ENCODE measurements around the gene RIPK1. TPM values are rescaled to one million over a fixed set of nuclear protein-coding genes. Genes with fewer than 3 reads are reported as not detected.

RIPK1 gene
- total and polyA plus RNA-seq, 4 donors: 12.1 to 24.1 (median 19.7) TPM

DNA sequence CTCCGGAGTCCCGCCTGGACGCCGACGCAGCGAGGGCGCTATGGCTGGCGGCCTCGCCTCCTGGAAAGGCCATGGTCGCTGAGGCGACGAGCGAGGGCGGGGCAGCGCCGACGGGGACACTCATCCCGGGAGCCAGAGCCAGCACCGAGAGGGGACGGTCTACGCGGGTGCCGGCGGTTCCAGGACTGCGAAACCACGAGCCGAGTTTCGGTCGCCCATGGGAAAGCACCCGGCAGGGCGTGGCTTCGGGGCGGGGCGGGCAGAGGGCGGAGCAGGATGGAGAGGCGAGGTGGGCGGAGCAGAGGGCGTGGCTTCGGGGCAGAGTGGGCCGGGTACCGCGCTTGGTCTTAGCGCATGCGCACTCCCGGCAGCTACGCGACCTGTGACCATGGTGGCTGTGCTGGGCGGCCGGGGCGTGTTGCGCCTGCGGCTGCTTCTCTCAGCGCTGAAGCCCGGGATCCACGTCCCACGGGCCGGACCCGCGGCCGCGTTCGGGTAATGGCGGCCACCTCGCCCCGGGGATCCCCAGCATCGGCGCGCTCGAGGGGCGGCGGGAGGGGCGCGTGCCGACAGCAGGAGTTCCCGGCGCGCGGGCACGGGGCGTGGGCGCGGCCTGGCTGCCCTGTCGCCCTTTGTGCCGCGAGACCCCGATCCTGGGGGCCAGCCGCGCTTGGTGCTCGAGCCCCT, 50.2 kb downstream of the RIPK1 start, which contains the start of gene BPHL:
BPHL (plus strand) TSS at position 359 of the 687 bp plus-strand sequence; CDS start at position 389, 30 bp downstream.
- Histone ChIP-seq H3K27me3 (ENCODE audit: control insufficient read depth in 3 of 3, insufficient read depth in 3 of 3, low read length in 2 of 3) (no peaks in the 10 kb centered on the region), H3K9me3 (ENCODE audit: control insufficient read depth in 4 of 4, insufficient read depth in 3 of 4, low read length in 3 of 4) (no peaks in the 10 kb centered on the region), H3K36me3 (ENCODE audit: control insufficient read depth in 4 of 4, insufficient read depth in 4 of 4, low read length in 4 of 4) (peaks cover under 1 to 13% (median 8%) of the 10 kb centered on the region in 4 donors), H3K4me1 (ENCODE audit: control insufficient read depth in 5 of 5, insufficient read depth in 5 of 5, low read length in 5 of 5) (peaks cover 0 to 13% (median 4%) of the 10 kb centered on the region in 5 donors), H3K4me3 (peak within 1 kb of the TSS; percentile 67), H3K9ac (ENCODE audit: insufficient read depth in 1 of 2, low read length in 2 of 2) (peak within 1 kb of the TSS; percentile 86 to 87), H3K27ac (ENCODE audit: low read depth in 1 of 2, low read length in 1 of 2) (peak within 1 kb of the TSS; percentile 98 to 100)
- TF ChIP-seq, protein P1, sequence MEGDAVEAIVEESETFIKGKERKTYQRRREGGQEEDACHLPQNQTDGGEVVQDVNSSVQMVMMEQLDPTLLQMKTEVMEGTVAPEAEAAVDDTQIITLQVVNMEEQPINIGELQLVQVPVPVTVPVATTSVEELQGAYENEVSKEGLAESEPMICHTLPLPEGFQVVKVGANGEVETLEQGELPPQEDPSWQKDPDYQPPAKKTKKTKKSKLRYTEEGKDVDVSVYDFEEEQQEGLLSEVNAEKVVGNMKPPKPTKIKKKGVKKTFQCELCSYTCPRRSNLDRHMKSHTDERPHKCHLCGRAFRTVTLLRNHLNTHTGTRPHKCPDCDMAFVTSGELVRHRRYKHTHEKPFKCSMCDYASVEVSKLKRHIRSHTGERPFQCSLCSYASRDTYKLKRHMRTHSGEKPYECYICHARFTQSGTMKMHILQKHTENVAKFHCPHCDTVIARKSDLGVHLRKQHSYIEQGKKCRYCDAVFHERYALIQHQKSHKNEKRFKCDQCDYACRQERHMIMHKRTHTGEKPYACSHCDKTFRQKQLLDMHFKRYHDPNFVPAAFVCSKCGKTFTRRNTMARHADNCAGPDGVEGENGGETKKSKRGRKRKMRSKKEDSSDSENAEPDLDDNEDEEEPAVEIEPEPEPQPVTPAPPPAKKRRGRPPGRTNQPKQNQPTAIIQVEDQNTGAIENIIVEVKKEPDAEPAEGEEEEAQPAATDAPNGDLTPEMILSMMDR (IDR thresholded peaks at IDR 0.05; ENCODE audit: control extremely low read depth, extremely low read depth): no peak
- peak; percentile 100 for ATAC-seq (ENCODE audit: insufficient read depth, low FRiP score)
- DNase-seq: peak; percentile 97 to 98 (median 98)
- 0 to 1% methylated on average over 83 to 89 of the region's 89 CpGs for WGBS, 2 donors

DNA sequence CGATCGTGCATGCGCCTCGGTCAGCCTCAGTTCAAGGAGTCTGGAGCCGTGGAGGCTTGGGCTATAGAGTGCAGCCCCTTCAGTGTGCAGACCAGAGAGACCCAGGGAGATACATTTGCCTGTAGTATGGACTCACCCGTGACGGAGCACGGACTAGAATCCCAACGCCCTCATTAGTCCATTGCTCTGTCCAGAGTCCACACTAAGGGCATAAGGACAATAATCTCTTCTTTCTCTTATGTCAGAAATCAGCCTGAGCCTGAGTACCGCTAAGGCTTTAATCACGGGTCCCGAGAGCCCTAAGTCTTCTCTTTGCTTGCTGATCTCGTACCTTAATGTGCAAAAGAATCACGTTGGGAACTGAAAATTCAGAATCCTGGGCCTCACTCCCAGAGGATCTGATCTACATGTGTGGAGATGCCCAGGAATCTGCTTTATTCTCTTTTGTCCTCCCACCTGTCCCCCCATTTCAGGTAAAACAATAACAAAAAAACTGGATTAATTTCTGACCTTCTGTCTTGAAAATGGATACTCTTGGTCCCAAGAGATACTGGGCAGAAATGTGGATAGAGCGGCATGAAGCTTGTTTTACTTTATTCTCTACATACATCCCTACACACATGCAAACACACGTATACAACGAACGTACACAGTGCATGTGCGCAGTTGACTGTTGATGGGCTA, 50.9 kb downstream of the RIPK1 start:
- Histone ChIP-seq H3K9ac (ENCODE audit: insufficient read depth in 1 of 2, low read length in 2 of 2) (peak overlapping the region; percentile 86 to 87), H3K4me1 (ENCODE audit: control insufficient read depth in 5 of 5, insufficient read depth in 5 of 5, low read length in 5 of 5) (peaks cover 0 to 13% (median 4%) of the 10 kb centered on the region in 5 donors), H3K36me3 (ENCODE audit: control insufficient read depth in 4 of 4, insufficient read depth in 4 of 4, low read length in 4 of 4) (peaks cover 0 to 11% (median 1%) of the 10 kb centered on the region in 4 donors), H3K4me3 (peak overlapping the region; percentile 67), H3K27ac (ENCODE audit: low read depth in 1 of 2, low read length in 1 of 2) (peak overlapping the region; percentile 98 to 100), H3K9me3 (ENCODE audit: control insufficient read depth in 4 of 4, insufficient read depth in 3 of 4, low read length in 3 of 4) (no peaks in the 10 kb centered on the region), H3K27me3 (ENCODE audit: control insufficient read depth in 3 of 3, insufficient read depth in 3 of 3, low read length in 2 of 3) (no peaks in the 10 kb centered on the region)
- DNase-seq (peak in 2 of 3 donors; percentile 50 to 71), ATAC-seq (ENCODE audit: insufficient read depth, low FRiP score) (peak; percentile 25)
- WGBS, 2 donors: 25 to 26% methylated on average over 19 of the region's 19 CpGs
- TF ChIP-seq, protein P1 (IDR thresholded peaks at IDR 0.05; ENCODE audit: control extremely low read depth, extremely low read depth): no peak

DNA sequence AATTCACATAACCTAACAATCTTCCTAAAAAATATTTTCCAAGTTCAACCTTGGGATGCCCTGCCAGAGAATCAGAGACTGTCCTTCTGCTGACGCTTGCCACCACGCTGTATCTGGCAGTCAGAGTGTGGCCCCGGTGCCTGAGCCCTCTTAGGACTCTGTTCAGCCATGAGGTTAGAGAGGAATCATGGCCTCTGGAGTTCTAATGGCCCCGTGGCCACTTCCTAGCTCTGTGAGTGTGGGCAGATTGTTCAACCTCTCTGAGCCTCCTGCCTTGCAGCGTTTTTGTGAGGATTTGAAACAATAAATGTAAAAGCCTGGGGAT, 52.4 kb downstream of the RIPK1 start:
- no peaks in the 10 kb centered on the region for H3K36me3 ChIP-seq (ENCODE audit: control insufficient read depth in 4 of 4, insufficient read depth in 4 of 4, low read length in 4 of 4)
- no peaks in the 10 kb centered on the region for H3K27me3 ChIP-seq (ENCODE audit: control insufficient read depth in 3 of 3, insufficient read depth in 3 of 3, low read length in 2 of 3)
- H3K27ac ChIP-seq (ENCODE audit: low read depth in 1 of 2, low read length in 1 of 2): no peak overlapping the region
- ATAC-seq (ENCODE audit: insufficient read depth, low FRiP score) (no peak), DNase-seq (no peak)
- WGBS, 2 donors: 90 to 94% methylated on average over 5 of the region's 5 CpGs
- no peak overlapping the region for H3K9ac ChIP-seq (ENCODE audit: insufficient read depth in 1 of 2, low read length in 2 of 2)
- H3K4me3 ChIP-seq: no peak overlapping the region
- peaks cover 0 to 13% (median 4%) of the 10 kb centered on the region in 5 donors for H3K4me1 ChIP-seq (ENCODE audit: control insufficient read depth in 5 of 5, insufficient read depth in 5 of 5, low read length in 5 of 5)
- TF ChIP-seq, protein P1 (IDR thresholded peaks at IDR 0.05; ENCODE audit: control extremely low read depth, extremely low read depth): no peak
- H3K9me3 ChIP-seq (ENCODE audit: control insufficient read depth in 4 of 4, insufficient read depth in 3 of 4, low read length in 3 of 4): no peaks in the 10 kb centered on the region

All from lung (tissue), 12 donors.